Naive thymus-derived CD4-positive, alpha-beta T cell (primary cell): ENCODE data around the gene MIA. TPM values are rescaled to one million over a fixed set of nuclear protein-coding genes. Genes with fewer than 3 reads are reported as not detected.

Experiments
- ATAC-seq: fragments of 150-1000 bp; cut with Tn5 transposase; 2 replicates; pipeline ENCODE4 v1.10.0; 2021; ENCODE audit warnings: mild to moderate bottlenecking, moderate library complexity
- CTCF ChIA-PET: fragments of 350-600 bp; sonication (Branson Sonifier 250); formaldehyde crosslinking; loops from one replicate; lab custom pipeline; 2021; ENCODE audit warnings: antibody characterized with exemption; lab: Charles Lee
- POLR2A ChIA-PET: fragments of 350-600 bp; sonication (Branson Sonifier 250); formaldehyde crosslinking; loops from one replicate; lab custom pipeline; 2021; ENCODE audit warnings: antibody characterized with exemption, inconsistent platforms; lab: Charles Lee
- DNase-seq, 9 donors: peaks; one replicate each; pipeline versions ENCODE4 v3.0.0 to v3.0.0-alpha.2; 2020 to 2022; ENCODE audit warnings: mixed read lengths in 1 of 9
- H3K27ac ChIP-seq: one replicate; pipeline ENCODE4 v1.7.0; 2013; ENCODE audit warnings: mild to moderate bottlenecking, low read depth, low read length, moderate library complexity
- H3K27me3 ChIP-seq, 2 donors: one replicate each; pipeline ENCODE4 v1.7.0; 2013; ENCODE audit warnings: low read length in 2 of 2, mild to moderate bottlenecking in 2 of 2, moderate library complexity in 2 of 2; ENCODE audit not compliant: control insufficient read depth in 2 of 2, insufficient read depth in 2 of 2
- H3K36me3 ChIP-seq, 3 experiments: 1 replicate in 2 of 3; 2 replicates in 1 of 3; pipeline ENCODE4 v1.7.0; 2013; ENCODE audit warnings: low read length in 3 of 3, mild to moderate bottlenecking in 3 of 3, moderate library complexity in 1 of 3; ENCODE audit not compliant: insufficient read depth in 3 of 3, control insufficient read depth in 2 of 3
- H3K4me1 ChIP-seq, 2 donors: one replicate each; pipeline ENCODE4 v1.7.0; 2013; ENCODE audit warnings: low read length in 2 of 2, mild to moderate bottlenecking in 2 of 2, moderate library complexity in 1 of 2; ENCODE audit not compliant: control insufficient read depth in 2 of 2, insufficient read depth in 2 of 2
- H3K4me3 ChIP-seq: 2 replicates; pipeline ENCODE4 v1.7.0; 2013; ENCODE audit warnings: mild to moderate bottlenecking, low read length
- H3K9me3 ChIP-seq, 3 experiments: 1 replicate in 2 of 3; 2 replicates in 1 of 3; pipeline ENCODE4 v1.7.0; 2013; ENCODE audit warnings: low read length in 3 of 3; ENCODE audit not compliant: control insufficient read depth in 2 of 3
- H3K27ac Mint-ChIP-seq, 9 donors: one replicate each; pipeline ENCODE4 v1.8.0; 2020 to 2022; ENCODE audit warnings: mixed read lengths in 9 of 9, mild to moderate bottlenecking in 8 of 9, moderate library complexity in 5 of 9, inconsistent platforms in 2 of 9
- H3K27me3 Mint-ChIP-seq, 5 donors: one replicate each; pipeline ENCODE4 v1.8.0; 2021 to 2022; ENCODE audit warnings: mixed read lengths in 5 of 5, mild to moderate bottlenecking in 1 of 5
- H3K36me3 Mint-ChIP-seq, 5 donors: one replicate each; pipeline ENCODE4 v1.8.0; 2020 to 2022; ENCODE audit warnings: mixed read lengths in 5 of 5, mild to moderate bottlenecking in 3 of 5, inconsistent platforms in 1 of 5
- H3K4me1 Mint-ChIP-seq, 7 donors: one replicate each; pipeline ENCODE4 v1.8.0; 2020 to 2022; ENCODE audit warnings: mixed read lengths in 7 of 7, mild to moderate bottlenecking in 3 of 7, inconsistent platforms in 1 of 7
- H3K4me3 Mint-ChIP-seq, 10 donors: one replicate each; pipeline ENCODE4 v1.8.0; 2020 to 2022; ENCODE audit warnings: mild to moderate bottlenecking in 10 of 10, mixed read lengths in 10 of 10, moderate library complexity in 6 of 10, inconsistent platforms in 2 of 10
- H3K9me3 Mint-ChIP-seq, 11 donors: one replicate each; pipeline ENCODE4 v1.8.0; 2020 to 2022; ENCODE audit warnings: mixed read lengths in 11 of 11, mild to moderate bottlenecking in 4 of 11, inconsistent platforms in 1 of 11, moderate library complexity in 1 of 11
- intact Hi-C, 2 donors: fragments of 100-400 bp; cut with micrococcal nuclease; formaldehyde crosslinking; loops; one replicate each; pipeline ENCODE4 v1.15.1; 2023
- polyA plus RNA-seq, 2 donors: library from polyadenylated mRNA; unstranded; fragments of 300-500 nt; fragmentation: Illumina TruSeq; gene quantifications; one replicate each; pipeline ENCODE4 v1.2.3, GENCODE V29; 2021
- total RNA-seq, 6 experiments: library from RNA in 5 of 6; stranded (reverse) in 5 of 6; gene quantifications; 1 replicate in 5 of 6; 2 replicates in 1 of 6; pipeline ENCODE4 v1.2.3 and lab custom pipeline; 2021 to 2026

Gene MIA
- total and polyA plus RNA-seq, 7 experiments from 2014 or later: 4.9 to 7.2 TPM; not detected in 5

GRCh38 chr19:40776932-40777644, 1.8 kb downstream of the MIA start:
- ChIA-PET POLR2A (interaction anchor here (0.6 to 5.6 kb wide), 21 partner anchors 10 to 1098 kb away, joined by 3 to 92 read pairs (median 6); partner anchors contain the start of genes ACTMAP, COQ8B, EGLN2 and HNRNPUL1), CTCF (interaction anchor here (0.6 to 3.6 kb wide), 9 partner anchors 19 to 346 kb away, joined by 3 to 21 read pairs (median 4); partner anchors contain the start of gene EGLN2)
- Histone ChIP-seq H3K27ac (peak overlapping the region; percentile 92), H3K36me3 (peaks cover 0 to 3% (median 0%) of the 10 kb centered on the region in 3 experiments), H3K27me3 (no peaks in the 10 kb centered on the region), H3K4me3 (peak overlapping the region; percentile 97), H3K4me1 (peaks cover 18 to 24% of the 10 kb centered on the region in 2 donors), H3K9me3 (no peaks in the 10 kb centered on the region)
- Mint-ChIP-seq H3K9me3 (peaks cover 0 to 1% (median 0%) of the 10 kb centered on the region in 11 donors), H3K4me3 (peak overlapping the region; percentile 91 to 99 (median 96)), H3K36me3 (peaks cover 5 to 15% (median 7%) of the 10 kb centered on the region in 5 donors), H3K27me3 (no peaks in the 10 kb centered on the region), H3K4me1 (peaks cover 31 to 49% (median 37%) of the 10 kb centered on the region in 7 donors), H3K27ac (peak overlapping the region; percentile 87 to 99 (median 98))
- ATAC-seq (peak; percentile 73), DNase-seq (peak; percentile 60 to 93 (median 89))
- intact Hi-C loops: loop anchor here (1.0 to 10.0 kb wide), 5 partner anchors 12 to 578 kb away; partner anchors contain the start of genes AKT2 (in 1 of the 2), BLVRB (in 1 of the 2) and TGFB1 (in 1 of the 2)

DNA sequence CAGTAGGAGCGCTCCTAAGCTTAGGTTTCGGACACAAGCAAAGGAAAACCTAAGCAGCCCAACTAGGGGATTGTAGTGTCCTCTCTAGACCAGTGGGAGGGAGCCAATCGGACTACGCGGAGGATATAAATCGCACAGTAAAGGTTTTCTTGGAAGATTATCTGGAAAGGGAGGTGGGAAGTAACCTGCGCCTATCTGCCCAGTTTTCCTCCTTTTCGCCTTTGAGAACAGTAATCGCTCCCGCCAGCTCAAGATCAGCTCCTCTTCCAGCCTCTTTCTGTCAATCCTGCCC, 2.3 kb downstream of the MIA start:
- no peak for ATAC-seq
- CTCF ChIA-PET: interaction anchor here (0.6 to 3.6 kb wide), 10 partner anchors 19 to 346 kb away, joined by 3 to 21 read pairs (median 4); partner anchors contain the start of genes ACTMAP and EGLN2
- peaks cover 18 to 24% of the 10 kb centered on the region in 2 donors for H3K4me1 ChIP-seq

GRCh38 chr19:40777937-40778705, 2.8 kb downstream of the MIA start, which contains the start of gene RAB4B:
RAB4B (plus strand) TSS chr19:40778247; CDS start chr19:40778376, 129 bp downstream.
- POLR2A ChIA-PET: interaction anchor here (0.5 to 5.6 kb wide), 27 partner anchors 9 to 1097 kb away, joined by 3 to 92 read pairs (median 5); partner anchors contain the start of genes ACTMAP, COQ8B, EGLN2 and HNRNPUL1
- DNase-seq: peak; percentile 99 to 100 (median 100)
- H3K36me3 Mint-ChIP-seq: peaks cover 5 to 17% (median 9%) of the 10 kb centered on the region in 5 donors

More for the DNA sequence above, 2.3 kb downstream of the MIA start:
- H3K4me1 Mint-ChIP-seq: peaks cover 29 to 49% (median 39%) of the 10 kb centered on the region in 7 donors
- H3K27me3 ChIP-seq: no peaks in the 10 kb centered on the region
- peaks cover 5 to 17% (median 8%) of the 10 kb centered on the region in 5 donors for H3K36me3 Mint-ChIP-seq
- peaks cover 0 to 1% (median 0%) of the 10 kb centered on the region in 11 donors for H3K9me3 Mint-ChIP-seq
- peak overlapping the region; percentile 97 for H3K4me3 ChIP-seq
- no peaks in the 10 kb centered on the region for H3K27me3 Mint-ChIP-seq
- peaks cover 0 to 6% (median 0%) of the 10 kb centered on the region in 3 experiments for H3K36me3 ChIP-seq
- H3K4me3 Mint-ChIP-seq: peak overlapping the region; percentile 91 to 99 (median 96)
- H3K9me3 ChIP-seq: no peaks in the 10 kb centered on the region
- intact Hi-C loops: loop anchor here (1.0 to 10.0 kb wide), 5 partner anchors 12 to 577 kb away; partner anchors contain the start of genes AKT2 (in 1 of the 2), BLVRB (in 1 of the 2) and TGFB1 (in 1 of the 2)
- H3K27ac Mint-ChIP-seq: peak overlapping the region; percentile 87 to 99 (median 98)
- peak overlapping the region; percentile 92 for H3K27ac ChIP-seq
- POLR2A ChIA-PET: interaction anchor here (0.5 to 5.6 kb wide), 24 partner anchors 9 to 1098 kb away, joined by 3 to 92 read pairs (median 5); partner anchors contain the start of genes ACTMAP, COQ8B, EGLN2 and HNRNPUL1
- no peak for DNase-seq

GRCh38 chr19:40778706-40779284, 3.5 kb downstream of the MIA start:
- peak overlapping the region; percentile 87 to 99 (median 98) for H3K27ac Mint-ChIP-seq
- no peaks in the 10 kb centered on the region for H3K9me3 ChIP-seq
- intact Hi-C loops: loop anchor here (1.0 to 10.0 kb wide), 14 partner anchors 20 to 576 kb away; partner anchors contain the start of genes COQ8B (in 2 of the 2), NUMBL (in 2 of the 2), ACTMAP (in 1 of the 2) and AKT2 (in 1 of the 2)
- peaks cover 0 to 7% (median 0%) of the 10 kb centered on the region in 3 experiments for H3K36me3 ChIP-seq
- ChIA-PET POLR2A (interaction anchor here (0.8 to 5.6 kb wide), 20 partner anchors 8 to 485 kb away, joined by 3 to 92 read pairs (median 6); partner anchors contain the start of genes ACTMAP, COQ8B, EGLN2 and HNRNPUL1), CTCF (interaction anchor here (0.8 to 3.6 kb wide), 8 partner anchors 20 to 573 kb away, joined by 3 to 21 read pairs (median 5); partner anchors contain the start of genes ACTMAP and EGLN2)
- peak overlapping the region; percentile 91 to 99 (median 96) for H3K4me3 Mint-ChIP-seq
- ATAC-seq (no peak), DNase-seq (no peak)
- peaks cover 7 to 20% (median 12%) of the 10 kb centered on the region in 5 donors for H3K36me3 Mint-ChIP-seq
- H3K4me1 ChIP-seq: peaks cover 18 to 24% of the 10 kb centered on the region in 2 donors
- H3K9me3 Mint-ChIP-seq: peaks cover 0 to 1% (median 0%) of the 10 kb centered on the region in 11 donors
- H3K27me3 ChIP-seq: no peaks in the 10 kb centered on the region
- no peaks in the 10 kb centered on the region for H3K27me3 Mint-ChIP-seq
- H3K4me3 ChIP-seq: peak overlapping the region; percentile 97
- H3K27ac ChIP-seq: peak overlapping the region; percentile 92
- H3K4me1 Mint-ChIP-seq: peaks cover 35 to 49% (median 40%) of the 10 kb centered on the region in 7 donors

More at GRCh38 chr19:40777937-40778705, 2.8 kb downstream of the MIA start, which contains the start of gene RAB4B:
- peak within 1 kb of the TSS; percentile 92 for H3K27ac ChIP-seq
- H3K4me1 Mint-ChIP-seq: peaks cover 31 to 49% (median 39%) of the 10 kb centered on the region in 7 donors
- H3K9me3 ChIP-seq: no peaks in the 10 kb centered on the region
- CTCF ChIA-PET: interaction anchor here (0.8 to 3.6 kb wide), 15 partner anchors 18 to 574 kb away, joined by 3 to 21 read pairs (median 4); partner anchors contain the start of genes ACTMAP and EGLN2
- H3K36me3 ChIP-seq: peaks cover 0 to 6% (median 0%) of the 10 kb centered on the region in 3 experiments
- peak within 1 kb of the TSS; percentile 87 to 99 (median 98) for H3K27ac Mint-ChIP-seq
- intact Hi-C loops: loop anchor here (1.0 to 10.0 kb wide), 16 partner anchors 13 to 577 kb away; partner anchors contain the start of genes COQ8B (in 2 of the 2), NUMBL (in 2 of the 2), ACTMAP (in 1 of the 2) and AKT2 (in 1 of the 2)
- no peaks in the 10 kb centered on the region for H3K27me3 ChIP-seq
- no peaks in the 10 kb centered on the region for H3K27me3 Mint-ChIP-seq
- peaks cover 0 to 1% (median 0%) of the 10 kb centered on the region in 11 donors for H3K9me3 Mint-ChIP-seq
- peak within 1 kb of the TSS; percentile 97 for H3K4me3 ChIP-seq
- H3K4me3 Mint-ChIP-seq: peak within 1 kb of the TSS; percentile 91 to 99 (median 96)
- H3K4me1 ChIP-seq: peaks cover 18 to 24% of the 10 kb centered on the region in 2 donors
- peak; percentile 92 for ATAC-seq

GRCh38 chr19:40780582-40780981, 5.3 kb downstream of the MIA start:
- Histone ChIP-seq H3K4me1 (peaks cover 18 to 24% of the 10 kb centered on the region in 2 donors), H3K4me3 (no peak overlapping the region), H3K9me3 (no peaks in the 10 kb centered on the region), H3K36me3 (peaks cover 0 to 10% (median 0%) of the 10 kb centered on the region in 3 experiments), H3K27me3 (no peaks in the 10 kb centered on the region), H3K27ac (no peak overlapping the region)
- H3K4me3 Mint-ChIP-seq: peak overlapping the region in 3 of 10 donors; percentile 10 to 40 (median 34)
- H3K36me3 Mint-ChIP-seq: peaks cover 7 to 19% (median 12%) of the 10 kb centered on the region in 5 donors
- DNase-seq (no peak), ATAC-seq (no peak)
- H3K9me3 Mint-ChIP-seq: peaks cover 0 to 1% (median 0%) of the 10 kb centered on the region in 11 donors
- H3K4me1 Mint-ChIP-seq: peaks cover 35 to 47% (median 40%) of the 10 kb centered on the region in 7 donors
- POLR2A ChIA-PET: interaction anchor here (4.2 to 5.6 kb wide), 2 partner anchors 16 to 23 kb away, joined by 84 to 89 read pairs; partner anchors contain the start of gene EGLN2
- no peaks in the 10 kb centered on the region for H3K27me3 Mint-ChIP-seq
- CTCF ChIA-PET: interaction anchor here (0.5 kb wide), 1 partner anchor 27 kb away, joined by 3 read pairs; no protein-coding TSS in a partner anchor
- intact Hi-C loops: no loop called here
- H3K27ac Mint-ChIP-seq: peak overlapping the region in 5 of 9 donors; percentile 17 to 67 (median 37)
